IPS DF 19.7 (cell line): Measurements from ENCODE around the gene TPK1.
"Not testable (repeated sequence)": the region's sequence is repeated elsewhere in the genome, so short reads cannot be mapped to it uniquely, and the experiment has no call there.

Source experiments
- DNase-seq: peaks from one replicate; pipeline ENCODE4 v3.0.0-alpha.2; 2013; ENCODE audit warnings: low read depth, low spot score

TPK1 gene

DNA sequence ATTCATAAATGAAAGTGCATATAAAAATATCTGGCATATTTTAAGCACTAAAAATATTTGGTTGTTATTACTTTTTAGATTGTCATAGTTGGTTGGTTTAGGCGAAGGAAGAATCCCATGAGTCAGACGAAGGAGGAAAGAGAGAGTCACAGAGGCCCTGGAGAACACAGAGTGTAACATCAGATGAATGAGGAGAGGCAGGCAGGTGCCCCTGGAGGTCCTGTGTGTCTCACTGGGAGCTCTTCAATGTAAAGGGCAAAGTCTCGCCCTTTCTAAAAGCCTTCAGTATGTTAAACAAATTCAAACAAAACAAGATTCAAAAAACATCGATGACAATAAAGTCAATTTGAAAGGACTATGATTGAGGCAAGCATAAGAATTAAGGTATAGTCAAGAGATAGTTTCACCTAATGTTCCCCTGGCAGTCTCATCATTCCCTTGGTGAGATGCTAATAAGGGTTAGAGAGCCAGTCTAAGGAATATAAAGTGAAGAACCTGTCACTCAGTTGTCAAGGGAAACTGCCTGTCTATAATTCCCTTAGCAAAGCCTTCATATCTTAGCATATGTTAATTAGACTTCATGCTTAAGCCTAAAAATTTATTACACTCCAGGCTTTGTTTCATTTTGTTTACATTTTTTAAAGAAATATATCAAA lies 194.3 kb downstream of the TPK1 start:
- DNase-seq: no peak

GRCh38 chr7:144632724-144633123 lies 203.1 kb downstream of the TPK1 start:
- DNase-seq: no peak

DNA sequence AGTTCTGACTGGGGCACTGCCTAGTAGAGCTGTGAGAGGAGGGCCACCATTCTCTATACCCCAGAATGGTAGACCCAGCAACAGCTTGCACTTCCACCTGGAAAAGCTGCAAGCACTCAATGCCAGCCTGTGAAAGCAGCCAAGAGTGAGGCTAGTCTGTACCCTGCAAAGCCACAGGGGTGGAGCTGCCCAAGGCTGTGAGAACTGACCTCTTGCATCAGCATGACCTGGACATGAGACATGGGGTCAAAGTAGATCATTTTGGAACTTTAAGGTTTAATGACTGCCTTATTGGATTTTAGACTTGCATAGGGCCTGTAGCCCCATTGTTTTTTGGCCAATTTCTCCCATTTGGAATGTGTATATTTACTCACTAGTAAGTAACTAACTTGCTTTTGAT lies 206.3 kb downstream of the TPK1 start:
- DNase-seq: no peak

- no peak for DNase-seq
Measured at GRCh38 chr7:144629011-144629410, 206.8 kb downstream of the TPK1 start.

DNA sequence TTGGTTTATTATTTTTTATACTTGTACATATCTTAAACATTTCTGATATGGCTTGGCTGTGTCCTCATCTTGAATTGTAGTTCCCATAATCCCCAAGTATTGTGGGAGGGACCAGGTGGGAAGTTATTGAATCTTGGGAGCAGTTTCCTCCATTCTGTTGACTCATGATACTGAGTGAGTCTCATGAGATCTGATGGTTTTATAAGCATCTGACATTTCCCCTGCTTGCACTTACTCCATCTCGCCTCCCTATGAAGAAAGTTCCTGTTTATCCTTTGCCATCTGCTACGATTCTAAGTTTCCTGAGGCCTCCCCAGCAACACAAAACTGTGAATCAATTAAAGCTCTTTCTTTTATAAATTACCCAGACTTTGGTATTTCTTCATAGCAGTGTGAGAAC lies 207.7 kb downstream of the TPK1 start:
- DNase-seq: no peak

DNA sequence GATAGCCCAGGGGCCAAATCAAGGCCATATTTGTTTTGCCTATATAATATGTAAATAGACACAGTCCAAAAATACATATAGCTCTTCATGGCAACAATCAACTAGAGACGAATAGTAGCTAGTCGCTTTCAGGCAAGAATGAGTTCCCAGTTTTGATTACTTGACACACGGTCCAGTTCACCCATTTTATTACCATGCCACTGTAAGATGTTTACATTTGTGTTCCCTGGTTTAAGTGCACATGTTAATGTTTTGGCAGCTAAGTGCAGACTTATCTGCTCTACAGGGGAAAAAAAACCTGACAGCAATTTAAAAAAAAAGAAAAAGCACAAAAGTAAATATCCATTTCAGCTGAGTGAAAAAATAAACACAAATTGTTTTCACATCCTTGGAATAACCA lies 213.1 kb downstream of the TPK1 start:
- no peak for DNase-seq

DNA sequence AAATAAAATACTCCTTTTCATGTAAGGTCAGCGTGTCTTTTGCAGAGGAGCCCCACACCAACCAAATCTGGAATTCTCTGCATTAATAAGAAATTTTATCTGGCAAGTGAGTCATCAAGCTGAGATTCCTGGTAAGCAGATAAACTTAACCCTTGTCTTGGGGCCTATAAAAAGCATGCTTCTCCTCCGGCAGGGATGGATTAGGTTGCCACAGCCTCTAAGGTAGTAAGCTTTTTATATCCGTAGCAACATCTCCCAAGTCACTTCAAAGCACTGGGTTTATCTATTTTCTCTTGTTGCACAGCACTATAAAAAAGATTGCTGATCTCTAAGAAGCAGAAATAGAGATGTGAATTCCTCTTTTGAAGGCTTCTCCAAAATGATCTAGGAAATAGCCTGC lies 229.6 kb downstream of the TPK1 start:
- DNase-seq: no peak

DNA sequence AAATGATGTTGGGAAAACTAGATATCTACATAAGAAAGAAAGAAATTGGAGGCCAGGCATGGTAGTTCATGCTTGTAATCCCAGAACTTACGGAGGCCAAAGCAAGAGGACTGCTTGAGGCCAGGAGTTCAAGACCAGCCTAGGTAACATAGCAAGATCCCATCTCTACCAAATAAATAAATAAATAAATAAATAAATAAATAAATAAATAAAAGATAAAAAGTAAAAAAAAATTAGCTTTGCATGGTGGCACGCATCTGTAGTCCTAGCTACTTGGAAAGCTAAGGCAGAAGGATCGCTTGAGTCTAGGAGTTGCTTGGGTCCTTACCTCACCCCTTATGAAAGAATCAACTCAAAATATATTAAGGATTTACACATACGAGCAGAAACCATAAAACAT lies 238.9 kb downstream of the TPK1 start:
- DNase-seq: no peak

DNA sequence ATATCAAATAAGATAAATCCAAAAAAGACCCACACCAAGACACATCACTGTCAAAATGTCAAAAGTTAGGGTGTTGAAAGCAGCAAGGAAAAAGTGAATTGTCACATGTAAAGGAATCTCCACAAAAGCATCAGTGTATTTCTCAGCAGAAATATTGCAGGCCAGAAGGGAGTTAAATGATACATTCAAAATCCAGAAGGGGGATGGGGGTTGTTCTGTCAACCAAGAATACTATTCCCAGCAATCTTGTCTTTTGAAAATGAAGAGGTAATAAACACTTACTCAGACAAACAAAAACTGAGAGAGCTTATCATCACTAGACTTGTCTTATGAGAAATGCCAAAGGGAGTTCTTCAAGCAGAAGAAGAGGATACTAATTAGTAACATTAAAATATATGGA lies 241.3 kb downstream of the TPK1 start:
- no peak for DNase-seq

DNA sequence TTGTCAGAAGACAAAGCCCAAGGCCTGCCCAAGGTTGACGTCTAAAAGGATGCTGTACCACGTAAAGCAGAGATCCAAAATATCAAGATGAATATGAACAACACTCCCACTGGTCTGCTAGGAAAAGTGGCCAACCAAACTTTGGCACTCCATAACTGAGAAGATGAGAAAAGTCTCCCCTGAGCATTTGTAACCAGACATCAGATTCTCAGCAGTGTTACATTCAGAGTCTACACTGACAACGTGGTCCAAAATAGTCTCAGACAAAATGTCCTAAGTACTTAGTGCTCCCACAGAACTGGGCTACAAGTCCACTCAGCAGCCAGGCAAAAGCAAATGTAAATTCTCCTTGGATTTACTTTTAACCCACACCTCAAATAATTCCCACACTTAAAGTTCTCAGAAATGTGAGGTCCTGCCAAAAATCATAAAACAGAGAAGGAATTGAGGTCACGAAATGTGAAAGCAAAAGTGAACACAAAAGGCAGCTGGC lies 247.2 kb downstream of the TPK1 start:
- DNase-seq: no peak

DNA sequence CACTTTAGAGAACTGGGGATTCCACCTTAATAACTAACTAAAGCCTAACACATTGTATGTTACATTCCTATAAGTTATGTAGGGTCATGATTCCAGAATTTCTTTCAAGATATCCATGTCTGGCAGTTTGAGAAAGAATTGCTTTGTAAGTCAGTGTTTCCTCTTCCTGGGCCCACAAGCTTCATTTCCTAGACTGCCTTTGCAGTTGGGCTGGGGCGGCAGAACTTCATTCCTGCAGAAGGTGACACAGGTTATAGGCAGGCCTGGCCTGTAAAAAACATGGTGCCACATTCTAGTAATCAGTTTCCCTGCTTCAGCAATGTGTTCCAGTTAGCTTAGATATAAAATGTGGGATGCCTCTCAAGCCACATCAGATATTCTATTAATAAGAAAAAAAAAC lies 248.2 kb downstream of the TPK1 start:
- no peak for DNase-seq

- no peak for DNase-seq
Measured at GRCh38 chr7:144584726-144585125, 251.1 kb downstream of the TPK1 start.

GRCh38 chr7:144579687-144580086 lies 256.2 kb downstream of the TPK1 start:
- DNase-seq: no peak

DNA sequence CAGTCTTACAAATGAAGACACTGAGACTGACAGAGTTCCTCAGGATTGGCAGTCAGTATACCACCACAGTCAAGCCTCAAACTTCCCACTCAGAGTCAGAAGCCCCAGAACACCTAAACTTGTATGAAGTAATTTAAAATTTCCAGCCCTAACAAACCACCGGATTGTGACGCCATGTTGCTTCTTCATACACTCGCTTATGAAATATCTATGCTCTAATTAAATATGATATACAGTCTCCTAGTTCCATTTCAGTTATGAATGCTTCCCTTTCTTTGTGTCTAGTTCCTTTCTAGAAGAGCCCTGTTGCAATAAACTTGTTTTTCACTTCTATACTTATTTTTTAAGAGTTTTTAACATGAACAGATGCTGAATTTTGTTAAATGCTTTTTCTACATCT lies 260.4 kb downstream of the TPK1 start:
- no peak for DNase-seq

- DNase-seq: not testable (repeated sequence)
Measured at GRCh38 chr7:144574753-144575152, 261.1 kb downstream of the TPK1 start.

GRCh38 chr7:144568233-144568632 lies 267.6 kb downstream of the TPK1 start:
- DNase-seq: no peak

DNA sequence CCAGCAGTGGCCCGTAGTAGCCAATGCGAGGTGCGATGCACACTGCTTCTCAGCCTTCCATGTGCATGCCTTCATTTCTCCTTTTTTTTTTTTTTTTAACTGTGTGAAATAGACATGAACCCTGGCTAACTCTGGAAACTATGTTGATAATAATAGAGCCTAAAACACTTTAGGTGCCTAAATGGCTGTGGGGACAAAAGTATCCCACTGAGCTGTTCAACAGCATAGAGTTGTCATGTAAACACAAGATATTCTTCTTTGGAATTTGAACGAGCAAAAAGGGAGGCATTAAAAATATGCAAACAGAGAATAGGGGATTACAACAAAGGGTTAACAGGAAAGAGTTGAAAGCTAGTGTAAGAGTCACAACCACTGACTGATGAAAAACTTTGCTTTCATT lies 270.3 kb downstream of the TPK1 start:
- peak; percentile 23 for DNase-seq

DNA sequence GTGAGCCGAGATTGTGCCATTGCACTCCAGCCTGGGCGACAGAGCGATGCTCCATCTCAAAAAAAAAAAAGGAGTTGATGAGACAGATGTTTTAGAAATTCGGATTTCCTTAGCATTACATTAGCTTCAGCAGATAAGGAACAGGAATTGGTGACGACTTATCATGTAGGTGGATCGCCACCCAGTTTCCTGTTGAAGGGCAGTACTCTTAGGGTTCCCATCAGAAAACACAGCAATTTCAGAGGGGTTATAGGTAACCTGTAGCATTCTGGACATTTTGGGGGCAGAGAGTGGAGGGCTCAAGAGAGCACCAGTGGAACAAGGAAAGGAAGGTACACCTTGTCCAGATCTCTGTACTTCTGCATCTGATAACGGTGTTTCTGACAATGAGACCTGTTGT lies 286.0 kb downstream of the TPK1 start:
- no peak for DNase-seq

DNA sequence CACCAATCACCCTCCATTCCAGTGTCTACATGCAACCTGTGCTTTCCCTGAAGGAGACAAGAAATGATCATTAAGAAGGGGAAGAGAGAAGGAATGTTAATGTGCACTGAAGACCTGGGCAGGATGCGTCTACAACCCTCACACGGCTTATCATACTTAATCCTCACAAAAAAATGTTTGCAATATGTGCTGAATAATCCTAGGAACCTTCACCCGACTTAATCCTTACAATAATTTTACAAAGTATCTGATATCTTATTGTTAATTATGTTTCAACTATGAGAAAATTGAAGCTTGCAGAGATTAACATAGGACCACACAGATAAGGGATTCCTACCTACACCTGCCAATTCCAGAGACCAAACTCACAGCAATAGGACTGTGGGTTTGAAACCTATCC lies 287.3 kb downstream of the TPK1 start:
- no peak for DNase-seq

- DNase-seq: no peak
Measured at GRCh38 chr7:144547888-144548287, 288.0 kb downstream of the TPK1 start.

DNA sequence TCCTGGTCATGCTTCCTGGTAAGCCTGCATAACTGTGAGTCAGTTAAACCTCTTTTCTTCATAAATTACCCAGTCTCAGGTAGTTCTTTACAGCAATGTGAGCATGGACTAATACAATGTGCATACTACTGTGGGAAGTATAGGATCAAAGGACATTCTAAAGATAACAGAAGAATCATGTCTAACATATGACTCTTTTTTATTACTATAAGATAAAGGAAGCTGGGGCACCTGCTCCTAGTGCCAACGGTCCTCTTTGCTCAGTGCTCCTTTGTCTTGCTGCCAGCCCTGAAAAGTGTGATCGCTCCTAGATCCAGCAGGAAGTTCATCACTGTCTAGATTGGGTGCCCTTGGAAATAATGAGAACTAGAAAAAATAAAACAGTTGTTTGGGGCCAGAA lies 289.1 kb downstream of the TPK1 start:
- DNase-seq: no peak

GRCh38 chr7:144545330-144545729 lies 290.5 kb downstream of the TPK1 start:
- DNase-seq: no peak

- peak; percentile 80 for DNase-seq
Measured at GRCh38 chr7:144534655-144535395, 301.0 kb downstream of the TPK1 start.
